DMS 273 treated with DMSO at 0.1 percent for 48 hours (cell line): ENCODE measurements around the gene PIK3R6.
"Not testable (repeated sequence)": the region's sequence is repeated elsewhere in the genome, so short reads cannot be mapped to it uniquely, and the experiment has no call there.

Source experiments
- DNase-seq: peaks from one replicate; lab custom pipeline; 2025; lab: John Stamatoyannopoulos, UW

PIK3R6 gene

GRCh38 chr17:8872705-8873435 is 5.4 kb upstream of the PIK3R6 start:
- no peak for DNase-seq

GRCh38 chr17:8872036-8872704 is 4.7 kb upstream of the PIK3R6 start:
- DNase-seq, result no peak

DNA sequence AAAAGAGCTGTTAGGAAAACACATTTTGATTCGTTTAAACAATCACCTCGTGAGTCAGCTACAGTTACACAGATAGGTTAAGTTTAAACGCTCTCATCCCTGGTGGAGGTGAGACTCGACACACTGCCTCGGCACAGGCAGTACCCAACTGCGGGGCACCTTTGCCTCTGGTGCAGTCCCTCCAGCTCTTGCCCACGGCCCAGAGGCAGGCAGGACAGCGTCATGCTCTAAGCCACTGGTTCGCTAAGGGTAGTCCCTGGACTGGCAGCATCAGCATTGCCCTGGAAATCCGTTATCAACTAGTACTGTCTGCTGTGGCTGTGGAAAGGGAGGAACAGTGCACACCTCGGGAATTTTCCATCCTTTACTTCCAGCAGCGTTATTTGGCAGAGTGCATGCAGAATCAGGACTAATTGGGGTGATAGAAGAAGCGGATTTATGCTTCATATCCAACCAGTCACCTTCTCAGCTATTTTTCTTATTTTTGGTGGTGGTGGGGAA is 3.7 kb upstream of the PIK3R6 start:
- no peak for DNase-seq

- no peak for DNase-seq
These were observed 3.0 kb upstream of the PIK3R6 start for GRCh38 chr17:8870406-8871040.

- no peak for DNase-seq
These were observed 1.8 kb upstream of the PIK3R6 start for GRCh38 chr17:8869114-8869815.

GRCh38 chr17:8868529-8868951 is 1.1 kb upstream of the PIK3R6 start:
- DNase-seq, result no peak

- no peak for DNase-seq
These were observed 618 bp upstream of the PIK3R6 start for GRCh38 chr17:8868092-8868491.

GRCh38 chr17:8865811-8866210 is 1.7 kb downstream of the PIK3R6 start:
- no peak for DNase-seq

DNA sequence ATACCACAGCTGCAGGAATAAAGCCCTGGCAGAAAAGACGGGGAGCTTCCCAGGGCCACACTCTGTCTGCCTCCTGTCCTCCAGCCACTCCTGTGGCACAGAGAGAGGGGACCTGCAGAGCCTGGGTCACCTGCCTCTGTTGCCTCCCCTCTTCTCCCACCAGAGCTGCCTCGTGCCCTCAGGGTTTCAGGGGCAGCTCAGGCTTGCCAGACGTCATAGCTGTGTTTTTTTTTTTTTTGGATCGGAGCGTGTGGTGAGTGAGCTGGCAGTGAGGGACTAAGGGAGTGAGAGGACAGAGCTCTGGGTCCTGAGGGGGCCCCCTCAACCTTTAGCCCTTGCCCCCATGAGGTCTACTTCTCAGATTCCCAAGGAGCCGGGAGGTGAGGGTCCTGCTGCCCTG is 2.1 kb downstream of the PIK3R6 start:
- no peak for DNase-seq

- DNase-seq, result no peak
These were observed 5.0 kb downstream of the PIK3R6 start for GRCh38 chr17:8862213-8863056.

DNA sequence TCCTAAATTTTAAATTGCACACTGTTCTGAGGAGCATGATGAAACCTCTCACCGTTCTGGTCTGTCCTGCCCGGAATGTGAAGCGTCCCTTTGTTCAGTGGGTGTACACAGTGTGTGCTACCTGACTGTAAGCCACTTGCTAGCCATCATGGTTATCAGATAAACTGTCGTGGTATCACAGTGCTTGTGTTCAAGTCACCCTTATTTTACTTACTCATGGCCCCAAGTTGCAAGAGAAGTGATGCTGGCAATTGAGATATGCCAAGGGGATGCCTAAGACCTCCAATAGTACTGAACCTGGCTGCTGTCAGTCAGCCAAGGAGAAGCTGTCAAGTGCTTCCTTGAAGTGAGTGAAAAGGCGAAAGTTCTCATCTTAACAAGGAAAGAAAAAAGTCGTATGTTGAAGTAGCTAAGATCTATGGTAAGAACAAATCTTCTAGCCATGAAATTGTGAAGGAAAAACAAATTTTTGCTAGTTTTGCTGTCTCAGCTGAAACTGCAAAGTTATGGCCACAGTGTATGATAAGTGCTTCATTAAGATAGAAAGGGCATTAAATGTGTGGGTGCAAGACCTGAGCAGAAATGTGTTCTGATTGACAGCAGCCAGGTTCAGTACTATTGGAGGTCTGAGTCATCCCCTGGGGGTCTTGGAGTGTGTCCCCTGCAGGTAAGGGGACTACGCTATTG is 5.8 kb downstream of the PIK3R6 start:
- no peak for DNase-seq

GRCh38 chr17:8859804-8860430 is 7.6 kb downstream of the PIK3R6 start:
- no peak for DNase-seq

- DNase-seq, result no peak
These were observed 8.3 kb downstream of the PIK3R6 start for GRCh38 chr17:8859027-8859803.

GRCh38 chr17:8857919-8858318 is 9.6 kb downstream of the PIK3R6 start:
- DNase-seq, result no peak

DNA sequence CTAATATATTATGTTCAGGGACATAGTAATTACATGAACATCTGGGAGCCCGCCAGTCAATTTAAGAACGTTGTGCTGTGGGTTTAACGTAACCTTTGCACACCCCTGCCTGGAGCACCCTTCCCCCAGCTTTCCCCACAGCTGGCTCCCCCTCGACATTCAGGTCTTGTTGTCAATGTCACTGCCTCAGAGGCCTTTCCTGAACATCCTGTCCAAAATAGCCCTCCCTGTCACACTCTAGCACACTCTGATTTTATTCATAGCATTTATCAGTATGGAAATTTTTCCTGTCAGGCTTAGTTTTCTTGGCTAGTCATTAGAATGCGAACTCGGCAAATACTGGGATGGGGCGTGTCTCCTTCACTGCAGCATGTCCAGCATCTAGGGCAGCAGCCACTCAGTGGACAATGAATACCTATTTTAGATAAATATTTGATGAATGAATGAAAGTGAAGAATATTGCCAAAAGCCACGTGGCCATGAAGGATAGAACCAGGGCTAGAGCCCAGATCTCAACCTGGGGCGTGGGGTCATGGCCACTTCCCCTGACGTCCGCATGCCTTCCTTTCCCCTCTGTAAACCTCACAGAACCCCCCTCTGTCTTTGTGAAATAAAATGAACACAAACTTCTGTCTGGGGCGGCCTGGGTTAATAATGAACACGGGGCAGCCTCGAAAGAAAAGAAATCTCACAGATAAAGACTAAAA is 10.5 kb downstream of the PIK3R6 start:
- no peak for DNase-seq

- not testable (repeated sequence) for DNase-seq
These were observed 11.3 kb downstream of the PIK3R6 start for GRCh38 chr17:8856205-8856603.

- DNase-seq, result no peak
These were observed 11.8 kb downstream of the PIK3R6 start for GRCh38 chr17:8855477-8856204.

- no peak for DNase-seq
These were observed 15.9 kb downstream of the PIK3R6 start for GRCh38 chr17:8851600-8851999.
